ENCODE measurements around the gene LRMDA.

The LRMDA gene

DNA sequence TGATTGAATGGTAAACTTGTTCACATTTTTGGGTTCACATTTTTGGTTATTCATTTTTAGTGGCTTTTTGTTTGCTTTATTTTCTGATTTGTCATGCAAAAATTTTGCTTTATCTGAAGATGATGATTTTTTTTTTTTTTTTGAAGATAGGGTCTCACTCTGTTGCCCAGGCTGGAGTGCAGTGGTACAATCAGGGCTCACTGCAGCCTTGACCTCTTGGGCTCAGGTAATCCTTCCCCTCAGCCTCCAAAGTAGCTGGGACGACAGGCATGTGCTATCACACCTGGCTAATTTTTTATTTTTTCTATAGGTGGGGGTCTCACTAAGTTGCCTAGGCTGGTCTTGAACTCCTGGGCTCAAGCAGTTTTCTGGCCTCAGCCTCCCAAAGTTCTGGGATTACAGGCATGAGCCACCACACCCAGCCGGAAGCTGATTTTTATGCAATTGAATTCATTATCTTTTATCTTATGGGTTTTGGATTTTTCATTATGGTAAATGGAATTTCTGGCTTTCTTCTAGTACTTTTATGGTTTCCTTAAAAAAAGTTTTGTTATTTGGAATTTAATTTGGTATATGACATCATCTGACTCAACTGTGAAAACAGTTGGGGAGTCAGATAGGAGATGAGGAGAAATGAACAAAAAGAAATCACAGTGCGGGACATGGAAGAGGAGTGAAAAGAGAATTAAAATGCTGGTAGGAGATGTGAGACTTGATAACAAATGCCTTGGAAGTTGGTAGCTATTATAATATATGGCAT, 158.7 kb downstream of the LRMDA start:
- H3K9me2 ChIP-seq (replicated peaks; ENCODE audit: low read depth, low read length), result no peaks in the 10 kb centered on the region
- no peak overlapping the region for H3K4me2 ChIP-seq (ENCODE audit: low read depth, low read length, poor library complexity, severe bottlenecking)
- H3K79me2 ChIP-seq (ENCODE audit: insufficient read depth, low read length), result no peaks in the 10 kb centered on the region
- H2AFZ ChIP-seq (ENCODE audit: low read length), result no peak overlapping the region
- TF ChIP-seq, protein P1, sequence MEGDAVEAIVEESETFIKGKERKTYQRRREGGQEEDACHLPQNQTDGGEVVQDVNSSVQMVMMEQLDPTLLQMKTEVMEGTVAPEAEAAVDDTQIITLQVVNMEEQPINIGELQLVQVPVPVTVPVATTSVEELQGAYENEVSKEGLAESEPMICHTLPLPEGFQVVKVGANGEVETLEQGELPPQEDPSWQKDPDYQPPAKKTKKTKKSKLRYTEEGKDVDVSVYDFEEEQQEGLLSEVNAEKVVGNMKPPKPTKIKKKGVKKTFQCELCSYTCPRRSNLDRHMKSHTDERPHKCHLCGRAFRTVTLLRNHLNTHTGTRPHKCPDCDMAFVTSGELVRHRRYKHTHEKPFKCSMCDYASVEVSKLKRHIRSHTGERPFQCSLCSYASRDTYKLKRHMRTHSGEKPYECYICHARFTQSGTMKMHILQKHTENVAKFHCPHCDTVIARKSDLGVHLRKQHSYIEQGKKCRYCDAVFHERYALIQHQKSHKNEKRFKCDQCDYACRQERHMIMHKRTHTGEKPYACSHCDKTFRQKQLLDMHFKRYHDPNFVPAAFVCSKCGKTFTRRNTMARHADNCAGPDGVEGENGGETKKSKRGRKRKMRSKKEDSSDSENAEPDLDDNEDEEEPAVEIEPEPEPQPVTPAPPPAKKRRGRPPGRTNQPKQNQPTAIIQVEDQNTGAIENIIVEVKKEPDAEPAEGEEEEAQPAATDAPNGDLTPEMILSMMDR (conservative IDR thresholded peaks at IDR 0.05; ENCODE audit: low read length), result no peak
- no peak for TF ChIP-seq EZH2phosphoT487 (IDR thresholded peaks at IDR 0.05; ENCODE audit: borderline replicate concordance)
- H3K4me3 ChIP-seq (ENCODE audit: low read length, poor library complexity, severe bottlenecking), result no peak overlapping the region
- no peaks in the 10 kb centered on the region for H3K36me3 ChIP-seq (ENCODE audit: insufficient read depth, low read length)
- no peaks in the 10 kb centered on the region for H3K9me3 ChIP-seq (ENCODE audit: insufficient read depth, low read depth, low read length)
- H3F3A ChIP-seq (ENCODE audit: low read depth), result no peaks in the 10 kb centered on the region
- H3K27me3 ChIP-seq (ENCODE audit: insufficient read depth, low read length, poor library complexity, severe bottlenecking), result no peaks in the 10 kb centered on the region
- no peaks in the 10 kb centered on the region for H3K4me1 ChIP-seq (ENCODE audit: insufficient read depth, low read length, poor library complexity, severe bottlenecking)
- no peaks in the 10 kb centered on the region for H4K20me1 ChIP-seq (ENCODE audit: insufficient read depth, low read length, poor library complexity, severe bottlenecking)
- no peak overlapping the region for H3K9ac ChIP-seq (ENCODE audit: low read depth, low read length, poor library complexity, severe bottlenecking)

DNA sequence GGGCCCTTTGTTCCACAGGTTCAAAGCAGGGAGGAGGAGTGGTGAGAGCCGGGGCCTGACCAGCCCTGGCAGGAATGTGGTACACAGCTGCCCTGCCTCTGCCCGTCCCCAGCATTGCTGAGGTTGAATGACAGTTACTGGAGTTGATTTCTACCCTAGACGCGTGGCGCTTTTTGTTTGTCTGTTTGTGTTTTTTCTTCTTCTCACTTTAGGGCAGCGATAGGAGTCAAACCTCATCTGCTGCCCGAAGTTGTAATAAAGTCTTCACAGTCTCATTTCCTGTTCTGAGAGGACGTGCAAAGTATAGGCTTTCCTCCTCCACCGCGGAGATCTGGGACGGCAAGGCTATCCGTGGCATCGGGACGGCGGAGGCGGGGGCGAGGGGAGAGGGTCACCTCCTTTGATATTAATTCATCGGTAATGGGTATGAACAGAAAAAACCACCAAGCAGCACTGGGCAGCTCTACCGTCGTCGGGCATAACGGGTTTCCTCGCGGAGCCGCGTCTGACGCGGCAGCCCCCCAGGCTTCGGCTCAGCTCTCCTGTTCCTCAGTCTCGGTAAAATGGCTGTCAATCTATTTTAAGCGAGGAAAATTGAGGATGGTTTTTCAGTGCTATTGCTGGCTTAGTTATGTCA, 160.8 kb downstream of the LRMDA start:
- Histone ChIP-seq H3K9me2 (replicated peaks; ENCODE audit: low read depth, low read length) (no peaks in the 10 kb centered on the region), H3K36me3 (ENCODE audit: insufficient read depth, low read length) (no peaks in the 10 kb centered on the region), H3K4me1 (ENCODE audit: insufficient read depth, low read length, poor library complexity, severe bottlenecking) (no peaks in the 10 kb centered on the region), H4K20me1 (ENCODE audit: insufficient read depth, low read length, poor library complexity, severe bottlenecking) (no peaks in the 10 kb centered on the region), H3F3A (ENCODE audit: low read depth) (no peaks in the 10 kb centered on the region), H3K4me3 (ENCODE audit: low read length, poor library complexity, severe bottlenecking) (no peak overlapping the region), H3K9ac (ENCODE audit: low read depth, low read length, poor library complexity, severe bottlenecking) (no peak overlapping the region), H3K27me3 (ENCODE audit: insufficient read depth, low read length, poor library complexity, severe bottlenecking) (no peaks in the 10 kb centered on the region), H3K79me2 (ENCODE audit: insufficient read depth, low read length) (no peaks in the 10 kb centered on the region), H2AFZ (ENCODE audit: low read length) (no peak overlapping the region), H3K9me3 (ENCODE audit: insufficient read depth, low read depth, low read length) (no peaks in the 10 kb centered on the region), H3K4me2 (ENCODE audit: low read depth, low read length, poor library complexity, severe bottlenecking) (no peak overlapping the region)
- TF ChIP-seq EZH2phosphoT487 (IDR thresholded peaks at IDR 0.05; ENCODE audit: borderline replicate concordance), result no peak
- TF ChIP-seq, protein P1 (conservative IDR thresholded peaks at IDR 0.05; ENCODE audit: low read length), result no peak

DNA sequence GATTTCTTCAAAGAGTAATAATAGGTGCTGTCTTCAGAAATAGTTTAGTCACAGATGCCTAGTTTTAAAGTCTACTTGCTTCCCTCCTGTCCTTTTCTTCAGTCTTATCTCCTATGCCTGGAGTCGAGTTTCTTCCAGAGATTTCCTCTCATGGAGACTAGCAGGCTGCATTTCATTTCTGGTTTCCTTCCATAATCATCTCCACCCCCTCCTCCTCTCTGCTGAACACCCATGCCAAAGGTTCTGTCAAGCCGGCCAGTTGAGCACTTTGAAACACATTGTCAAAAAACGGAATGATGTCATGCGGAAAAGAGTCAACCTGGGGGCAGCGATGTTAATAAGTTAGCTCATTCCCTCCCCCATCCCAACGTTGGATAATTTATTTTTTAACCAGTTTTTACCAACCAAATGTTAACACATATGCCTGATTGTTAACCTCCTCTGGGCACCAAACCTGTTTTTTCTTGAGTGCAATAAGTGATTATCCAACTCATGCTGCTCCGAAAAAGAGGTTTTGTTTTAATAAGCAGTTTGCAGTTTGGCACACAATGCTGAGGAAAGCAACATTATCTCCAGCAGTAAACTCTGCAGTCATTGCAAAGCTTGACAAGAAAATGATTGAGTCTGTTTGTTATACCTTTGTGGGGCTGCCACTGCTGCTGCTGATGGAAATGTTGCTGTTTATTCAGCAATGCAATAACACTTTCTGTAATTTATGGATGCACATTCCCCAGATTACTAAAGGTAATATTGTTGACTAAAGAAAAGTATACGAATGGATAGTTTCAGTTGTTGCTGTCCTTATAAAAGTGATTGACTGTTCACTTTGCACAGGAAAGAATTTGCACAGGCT, 161.6 kb downstream of the LRMDA start:
- H4K20me1 ChIP-seq (ENCODE audit: insufficient read depth, low read length, poor library complexity, severe bottlenecking), result no peaks in the 10 kb centered on the region
- H3K4me2 ChIP-seq (ENCODE audit: low read depth, low read length, poor library complexity, severe bottlenecking), result no peak overlapping the region
- no peaks in the 10 kb centered on the region for H3F3A ChIP-seq (ENCODE audit: low read depth)
- TF ChIP-seq, protein P1 (conservative IDR thresholded peaks at IDR 0.05; ENCODE audit: low read length), result no peak
- no peak for TF ChIP-seq EZH2phosphoT487 (IDR thresholded peaks at IDR 0.05; ENCODE audit: borderline replicate concordance)
- H3K4me1 ChIP-seq (ENCODE audit: insufficient read depth, low read length, poor library complexity, severe bottlenecking), result no peaks in the 10 kb centered on the region
- H3K79me2 ChIP-seq (ENCODE audit: insufficient read depth, low read length), result no peaks in the 10 kb centered on the region
- no peak overlapping the region for H3K4me3 ChIP-seq (ENCODE audit: low read length, poor library complexity, severe bottlenecking)
- no peak overlapping the region for H3K9ac ChIP-seq (ENCODE audit: low read depth, low read length, poor library complexity, severe bottlenecking)
- no peak overlapping the region for H2AFZ ChIP-seq (ENCODE audit: low read length)
- H3K9me3 ChIP-seq (ENCODE audit: insufficient read depth, low read depth, low read length), result no peaks in the 10 kb centered on the region
- no peaks in the 10 kb centered on the region for H3K27me3 ChIP-seq (ENCODE audit: insufficient read depth, low read length, poor library complexity, severe bottlenecking)
- no peaks in the 10 kb centered on the region for H3K9me2 ChIP-seq (replicated peaks; ENCODE audit: low read depth, low read length)
- no peaks in the 10 kb centered on the region for H3K36me3 ChIP-seq (ENCODE audit: insufficient read depth, low read length)

Data from Loucy (cell line).